IMR-90 (cell line): ENCODE results near the gene ZNHIT2. TPM values are rescaled to one million over a fixed set of nuclear protein-coding genes. Genes with fewer than 3 reads are reported as not detected.

Experiments
- ATAC-seq: fragments of 200-7000 bp; cut with Tn5 transposase; 2 replicates; pipeline ENCODE4 v1.9.1; 2020; ENCODE audit warnings: low read depth, mild to moderate bottlenecking, moderate library complexity
- Bru-seq: library from RNA; stranded (reverse); fragments of 400-500 nt; gene quantifications from one replicate; lab custom pipeline; 2021; lab: Mats Ljungman, UMichigan
- BruChase-seq, 2 experiments: library from RNA; stranded (reverse); fragments of 400-500 nt; gene quantifications; one replicate each; lab custom pipeline; 2021; lab: Mats Ljungman, UMichigan
- BruUV-seq: library from RNA; stranded (reverse); fragments of 400-500 nt; replicated peaks from 2 replicates; lab custom pipeline; 2021; lab: Mats Ljungman, UMichigan
- CTCF ChIA-PET: fragments of 300-600 bp; formaldehyde crosslinking; extraction: SDS; loops from one replicate; lab custom pipeline; 2021; ENCODE audit warnings: antibody characterized with exemption; lab: Yijun Ruan, JAX
- POLR2A ChIA-PET: fragments of 300-600 bp; sonication (Branson Sonifier 250); formaldehyde crosslinking; loops from one replicate; lab custom pipeline; 2022; ENCODE audit warnings: antibody characterized with exemption; ENCODE audit not compliant: unreplicated experiment; lab: Charles Lee
- DNase-seq: peaks from one replicate; pipeline ENCODE4 v3.0.0; 2013
- H2AFZ ChIP-seq: replicated peaks from 2 replicates; pipeline ENCODE3; 2013; ENCODE audit warnings: low read length, mild to moderate bottlenecking; ENCODE audit not compliant: poor library complexity
- H2AK5ac ChIP-seq: 2 replicates; pipeline ENCODE4 v1.6.1; 2013; ENCODE audit warnings: low read depth, low read length, inconsistent platforms
- H2AK9ac ChIP-seq: replicated peaks from 2 replicates; pipeline ENCODE3; 2013; ENCODE audit warnings: mild to moderate bottlenecking, low read depth, low read length, moderate library complexity; ENCODE audit not compliant: poor library complexity
- H2BK120ac ChIP-seq: 2 replicates; pipeline ENCODE4 v1.6.1; 2013; ENCODE audit warnings: low read depth, low read length, inconsistent platforms
- H2BK15ac ChIP-seq: 3 replicates; pipeline ENCODE4 v1.6.1; 2013; ENCODE audit warnings: low read depth, low read length, inconsistent platforms
- H2BK20ac ChIP-seq: 2 replicates; pipeline ENCODE4 v1.6.1; 2013; ENCODE audit warnings: low read depth, mild to moderate bottlenecking, inconsistent platforms, low read length, moderate library complexity
- H2BK5ac ChIP-seq: 2 replicates; pipeline ENCODE4 v1.6.1; 2013; ENCODE audit warnings: mild to moderate bottlenecking, low read depth, low read length, inconsistent platforms; ENCODE audit not compliant: poor library complexity, severe bottlenecking
- H3K14ac ChIP-seq: replicated peaks from 2 replicates; pipeline ENCODE4 v1.6.1; 2013; ENCODE audit warnings: low read depth, low read length, inconsistent platforms
- H3K18ac ChIP-seq: 2 replicates; pipeline ENCODE4 v1.6.1; 2013; ENCODE audit warnings: low read depth, low read length, control low read depth
- H3K23ac ChIP-seq: 2 replicates; pipeline ENCODE4 v1.6.1; 2013; ENCODE audit warnings: low read depth, low read length, inconsistent platforms
- H3K27ac ChIP-seq: 2 replicates; pipeline ENCODE4 v1.5.1; 2013; ENCODE audit warnings: mild to moderate bottlenecking, control low read depth, low read length; ENCODE audit not compliant: insufficient read depth
- H3K27me3 ChIP-seq: 2 replicates; pipeline ENCODE4 v1.6.1; 2013; ENCODE audit warnings: low read length; ENCODE audit not compliant: control insufficient read depth, insufficient read depth
- H3K36me3 ChIP-seq: 2 replicates; pipeline ENCODE4 v1.6.1; 2013; ENCODE audit warnings: low read length, mixed read lengths; ENCODE audit not compliant: control insufficient read depth, insufficient read depth
- H3K4ac ChIP-seq: 2 replicates; pipeline ENCODE4 v1.6.1; 2013; ENCODE audit warnings: low read depth, low read length, inconsistent platforms
- H3K4me1 ChIP-seq: 2 replicates; pipeline ENCODE4 v1.6.1; 2013; ENCODE audit warnings: low read length, mixed read lengths; ENCODE audit not compliant: control insufficient read depth, insufficient read depth
- H3K4me2 ChIP-seq: 2 replicates; pipeline ENCODE4 v1.6.1; 2013; ENCODE audit warnings: low read depth, mild to moderate bottlenecking, control low read depth, low read length, moderate library complexity
- H3K4me3 ChIP-seq: 2 replicates; pipeline ENCODE4 v1.5.1; 2013; ENCODE audit warnings: low read depth, mild to moderate bottlenecking, control low read depth, low read length, moderate library complexity; ENCODE audit not compliant: insufficient read depth
- H3K56ac ChIP-seq: 2 replicates; pipeline ENCODE4 v1.6.1; 2013; ENCODE audit warnings: low read length, inconsistent platforms; ENCODE audit not compliant: insufficient read depth; ENCODE audit errors: extremely low read depth
- H3K79me1 ChIP-seq, 2 experiments: 2 replicates each; pipeline ENCODE4 v1.6.1; 2013; ENCODE audit warnings: low read length in 2 of 2, inconsistent platforms in 1 of 2, low read depth in 1 of 2
- H3K9ac ChIP-seq: 2 replicates; pipeline ENCODE4 v1.6.1; 2013; ENCODE audit warnings: low read depth, low read length, control low read depth
- H3K9me1 ChIP-seq: 2 replicates; pipeline ENCODE4 v1.6.1; 2013; ENCODE audit warnings: low read length, inconsistent platforms; ENCODE audit not compliant: insufficient read depth
- H3K9me3 ChIP-seq: 2 replicates; pipeline ENCODE4 v1.6.1; 2013; ENCODE audit warnings: low read length; ENCODE audit not compliant: control insufficient read depth, insufficient read depth
- H4K20me1 ChIP-seq: 2 replicates; pipeline ENCODE4 v1.6.1; 2013; ENCODE audit warnings: low read length, inconsistent platforms; ENCODE audit not compliant: insufficient read depth
- H4K5ac ChIP-seq: 2 replicates; pipeline ENCODE4 v1.6.1; 2013; ENCODE audit warnings: mild to moderate bottlenecking, low read depth, low read length, control low read depth
- H4K8ac ChIP-seq, 2 experiments: 2 replicates each; pipeline ENCODE4 v1.6.1; 2013; ENCODE audit warnings: low read depth in 2 of 2, low read length in 2 of 2, control low read depth in 1 of 2, inconsistent platforms in 1 of 2
- H4K91ac ChIP-seq: 2 replicates; pipeline ENCODE4 v1.6.1; 2013; ENCODE audit warnings: low read depth, low read length, inconsistent platforms; ENCODE audit not compliant: insufficient read depth
- CEBPB ChIP-seq: IDR thresholded peaks from 2 replicates; pipeline ENCODE4 v1.6.1; 2012; ENCODE audit warnings: low read depth, low read length, improper control_type of control experiment
- CHD1 ChIP-seq: IDR thresholded peaks from 2 replicates; pipeline ENCODE4 v1.6.1; 2012; ENCODE audit warnings: low read depth, low read length, improper control_type of control experiment
- FOS ChIP-seq: fragments of 150-350 bp; IDR thresholded peaks from 2 replicates; pipeline ENCODE4 v1.6.1; 2016; ENCODE audit warnings: low read depth, low read length
- MXI1 ChIP-seq: IDR thresholded peaks from 2 replicates; pipeline ENCODE4 v1.6.1; 2012; ENCODE audit warnings: low read depth, mild to moderate bottlenecking, low read length, moderate library complexity, borderline replicate concordance
- POLR2A ChIP-seq: IDR thresholded peaks from 2 replicates; pipeline ENCODE4 v1.6.1; 2012; ENCODE audit warnings: mild to moderate bottlenecking, low read depth, low read length
- RCOR1 ChIP-seq: IDR thresholded peaks from 2 replicates; pipeline ENCODE4 v1.6.1; 2012; ENCODE audit warnings: mild to moderate bottlenecking, low read length, improper control_type of control experiment; ENCODE audit not compliant: insufficient replicate concordance
- RFX5 ChIP-seq: IDR thresholded peaks from 2 replicates; pipeline ENCODE4 v1.8.0; 2012; ENCODE audit warnings: low read depth, mild to moderate bottlenecking, low read length, moderate library complexity
- WGBS, 2 experiments: methylation state at CpG; one replicate each; pipeline versions ENCODE4 v1.1.5 to v1.1.7; 2013; ENCODE audit warnings: missing lambda C conversion rate in 2 of 2; ENCODE audit not compliant: insufficient read length in 1 of 2; ENCODE audit errors: extremely low coverage in 2 of 2; 5-methylcytosine and 5-hydroxymethylcytosine counted together
- dilution Hi-C: fragments of 300-500 bp; cut with HindIII; formaldehyde crosslinking; loops from one replicate; pipeline ENCODE4 v1.14.3; 2018; ENCODE audit warnings: low sequenced_read_pairs; ENCODE audit not compliant: unreplicated experiment
- in situ Hi-C: fragments of 300-500 bp; cut with MboI; formaldehyde crosslinking; loops from 3 replicates; pipeline ENCODE4 v1.14.3; 2019; ENCODE audit warnings: low sequenced_read_pairs, inconsistent platforms, mixed read lengths
- intact Hi-C: fragments of 100-400 bp; cut with micrococcal nuclease; formaldehyde crosslinking; loops from 2 replicates; pipeline ENCODE4 v1.10.0; 2022
- long read RNA-seq: library from polyadenylated mRNA; unstranded; transcript quantifications from one replicate; pipeline ENCODE4 v2.0.0, GENCODE V29; 2021; ENCODE audit not compliant: unreplicated experiment
- polyA plus RNA-seq, 3 experiments: library from polyadenylated mRNA; depleted of rRNA; stranded (reverse); fragments of >200 nt; gene quantifications; 2 replicates each; pipeline ENCODE4 v1.2.3, GENCODE V29; 2012; ENCODE audit warnings: low replicate concordance in 1 of 3
- total RNA-seq: library from RNA; depleted of rRNA; stranded (reverse); fragments of >200 nt; gene quantifications from 2 replicates; pipeline ENCODE4 v1.2.3, GENCODE V29; 2012; rRNA removed
- TF ChIP-seq, protein P1 (sequence below): fragments of 150-350 bp; IDR thresholded peaks from 2 replicates; pipeline ENCODE4 v1.6.1; 2017; ENCODE audit warnings: mild to moderate bottlenecking, antibody characterized with exemption, low read length, low read depth
- TF ChIP-seq, protein P2 (sequence below): fragments of 150-350 bp; IDR thresholded peaks from 2 replicates; pipeline ENCODE4 v1.6.1; 2016; ENCODE audit warnings: low read depth, mild to moderate bottlenecking, low read length, moderate library complexity, borderline replicate concordance
- TF ChIP-seq, protein P3 (sequence below): conservative IDR thresholded peaks from 2 replicates; pipeline ENCODE4 v1.5.1; 2012; ENCODE audit warnings: mild to moderate bottlenecking, low read depth, low read length, improper control_type of control experiment

Gene ZNHIT2
- 3.6 and 3.9 TPM in 2 replicates for total RNA-seq
- polyA plus RNA-seq (2012; rRNA removed), result 5.9 and 7.7 TPM in 2 replicates
- polyA plus RNA-seq (2012; cell fraction: cytosol; rRNA removed), result 11.1 and 11.4 TPM in 2 replicates
- polyA plus RNA-seq (2012; cell fraction: nucleus; rRNA removed; ENCODE audit: low replicate concordance), result 2.5 and 10.5 TPM in 2 replicates
- Bru-seq, nascent RNA, result percentile 49 among the genes with signal in this experiment
- percentile 34 among the genes with signal in this experiment for BruChase-seq, experiment 1, labeled RNA remaining after a 6-hour chase
- percentile 35 among the genes with signal in this experiment for BruChase-seq, experiment 2, labeled RNA remaining after a 2-hour chase
- long read RNA-seq, transcript ZNHIT2-201 (1 exons, 1,306 nt), result major isoform, 13 of 13 reads
- long read RNA-seq, partial matches to known transcripts, result 0 of 13 reads
- long read RNA-seq, other reads (novel, unspliced or antisense), result 0 of 13 reads

DNA sequence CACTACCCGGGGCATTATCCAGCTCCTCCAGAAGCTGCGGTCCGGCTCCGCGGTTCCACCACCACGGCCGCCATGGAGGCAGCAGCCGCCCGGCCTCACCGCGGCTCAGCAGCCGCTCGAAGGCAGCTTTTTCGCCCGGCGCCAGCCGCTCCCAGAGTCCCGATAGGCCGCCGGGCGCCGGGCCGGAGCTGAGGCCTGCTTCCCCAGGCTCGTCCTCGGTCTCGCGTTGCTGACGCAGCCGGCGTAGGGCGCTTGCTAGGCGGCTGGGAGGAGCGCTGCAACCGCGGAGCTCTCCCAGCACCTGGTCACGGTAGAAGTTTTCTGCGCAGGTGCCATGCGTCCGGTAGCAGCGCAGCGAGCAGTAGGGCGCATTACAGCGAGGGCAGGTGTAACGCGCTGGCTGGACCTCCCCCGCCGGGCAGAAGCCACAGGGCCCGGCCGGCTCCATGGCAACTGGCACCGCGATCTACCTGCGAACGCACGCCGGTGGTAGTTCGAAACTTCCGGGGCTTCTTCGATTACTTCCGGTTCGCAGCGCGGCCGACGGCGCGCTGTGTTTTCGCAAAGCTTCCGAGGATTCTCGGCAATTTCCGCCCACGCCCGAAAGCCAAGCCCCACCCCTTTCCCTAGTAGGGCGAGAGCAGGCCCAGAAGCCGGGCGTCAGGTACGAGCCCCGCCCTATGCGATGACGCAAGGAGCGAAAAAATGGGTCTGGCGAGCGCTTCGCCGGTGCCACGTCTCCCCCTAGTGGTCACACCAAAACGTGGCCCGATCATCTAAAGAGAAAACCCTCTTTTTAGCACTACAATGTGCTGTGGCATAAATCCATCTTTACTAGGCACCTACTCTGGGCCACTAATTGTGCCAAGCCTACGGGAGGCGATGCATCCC is at the start of gene ZNHIT2:
Gene ZNHIT2, minus strand, starts transcription at position 496 of the 891 bp plus-strand sequence. Its CDS starts 48 bp downstream, at position 448.
- peak within 1 kb of the TSS; percentile 63 for H3K4me2 ChIP-seq
- intact Hi-C loops, result loop anchor here (2.0 kb wide), 1 partner anchor 105 kb away; no protein-coding TSS in a partner anchor
- peak; percentile 98 for DNase-seq
- TF ChIP-seq CEBPB (peak; percentile 98), FOS (no peak), RCOR1 (no peak), MXI1 (peak; percentile 87; the same call in 1 of the 2 replicates), POLR2A (peak; percentile 78), RFX5 (0 out of 2 replicates have a peak, but pooled peaks have one; percentile 15), CHD1 (peak; percentile 96)
- TF ChIP-seq, protein P1, sequence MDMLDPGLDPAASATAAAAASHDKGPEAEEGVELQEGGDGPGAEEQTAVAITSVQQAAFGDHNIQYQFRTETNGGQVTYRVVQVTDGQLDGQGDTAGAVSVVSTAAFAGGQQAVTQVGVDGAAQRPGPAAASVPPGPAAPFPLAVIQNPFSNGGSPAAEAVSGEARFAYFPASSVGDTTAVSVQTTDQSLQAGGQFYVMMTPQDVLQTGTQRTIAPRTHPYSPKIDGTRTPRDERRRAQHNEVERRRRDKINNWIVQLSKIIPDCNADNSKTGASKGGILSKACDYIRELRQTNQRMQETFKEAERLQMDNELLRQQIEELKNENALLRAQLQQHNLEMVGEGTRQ, result no peak
- TF ChIP-seq, protein P2, sequence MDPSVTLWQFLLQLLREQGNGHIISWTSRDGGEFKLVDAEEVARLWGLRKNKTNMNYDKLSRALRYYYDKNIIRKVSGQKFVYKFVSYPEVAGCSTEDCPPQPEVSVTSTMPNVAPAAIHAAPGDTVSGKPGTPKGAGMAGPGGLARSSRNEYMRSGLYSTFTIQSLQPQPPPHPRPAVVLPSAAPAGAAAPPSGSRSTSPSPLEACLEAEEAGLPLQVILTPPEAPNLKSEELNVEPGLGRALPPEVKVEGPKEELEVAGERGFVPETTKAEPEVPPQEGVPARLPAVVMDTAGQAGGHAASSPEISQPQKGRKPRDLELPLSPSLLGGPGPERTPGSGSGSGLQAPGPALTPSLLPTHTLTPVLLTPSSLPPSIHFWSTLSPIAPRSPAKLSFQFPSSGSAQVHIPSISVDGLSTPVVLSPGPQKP, result no peak
- TF ChIP-seq, protein P3, sequence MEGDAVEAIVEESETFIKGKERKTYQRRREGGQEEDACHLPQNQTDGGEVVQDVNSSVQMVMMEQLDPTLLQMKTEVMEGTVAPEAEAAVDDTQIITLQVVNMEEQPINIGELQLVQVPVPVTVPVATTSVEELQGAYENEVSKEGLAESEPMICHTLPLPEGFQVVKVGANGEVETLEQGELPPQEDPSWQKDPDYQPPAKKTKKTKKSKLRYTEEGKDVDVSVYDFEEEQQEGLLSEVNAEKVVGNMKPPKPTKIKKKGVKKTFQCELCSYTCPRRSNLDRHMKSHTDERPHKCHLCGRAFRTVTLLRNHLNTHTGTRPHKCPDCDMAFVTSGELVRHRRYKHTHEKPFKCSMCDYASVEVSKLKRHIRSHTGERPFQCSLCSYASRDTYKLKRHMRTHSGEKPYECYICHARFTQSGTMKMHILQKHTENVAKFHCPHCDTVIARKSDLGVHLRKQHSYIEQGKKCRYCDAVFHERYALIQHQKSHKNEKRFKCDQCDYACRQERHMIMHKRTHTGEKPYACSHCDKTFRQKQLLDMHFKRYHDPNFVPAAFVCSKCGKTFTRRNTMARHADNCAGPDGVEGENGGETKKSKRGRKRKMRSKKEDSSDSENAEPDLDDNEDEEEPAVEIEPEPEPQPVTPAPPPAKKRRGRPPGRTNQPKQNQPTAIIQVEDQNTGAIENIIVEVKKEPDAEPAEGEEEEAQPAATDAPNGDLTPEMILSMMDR, result peak; percentile 98

More for the DNA sequence above, at the start of gene ZNHIT2:
- WGBS, 2 experiments, result 0% methylated on average over 45 of the region's 89 CpGs; no CpG with 5 or more reads in 1 of the 2 experiments
- ChIA-PET POLR2A (interaction anchor here (0.6 to 1.6 kb wide), 2 partner anchors 64 to 158 kb away, joined by 5 to 20 read pairs; partner anchors contain the start of gene CAPN1), CTCF (interaction anchor here (0.7 kb wide), 2 partner anchors 24 to 180 kb away, joined by 3 read pairs; no protein-coding TSS in a partner anchor)
- Histone ChIP-seq H3K27me3 (no peaks in the 10 kb centered on the region), H3K27ac (peak within 1 kb of the TSS; percentile 47), H3K18ac (no peak within 1 kb of the TSS), H2BK120ac (no peak within 1 kb of the TSS), H4K91ac (peak within 1 kb of the TSS; percentile 65), H4K20me1 (no peaks in the 10 kb centered on the region), H3K4me3 (peak within 1 kb of the TSS; percentile 69), H2AK5ac (peak within 1 kb of the TSS; percentile 87), H2AK9ac (peak within 1 kb of the TSS; percentile 93), H2BK20ac (no peak within 1 kb of the TSS), H2AFZ (peak within 1 kb of the TSS; percentile 95), H3K79me1 (peaks cover 19 to 52% of the 10 kb centered on the region in 2 experiments), H3K23ac (no peak within 1 kb of the TSS), H2BK15ac (no peak within 1 kb of the TSS), H3K9me1 (0 out of 2 replicates have a peak, but pooled peaks cover 2% of the 10 kb centered on the region), H3K4me1 (peaks cover 14% of the 10 kb centered on the region), H3K4ac (peak within 1 kb of the TSS; percentile 86), H3K9me3 (no peaks in the 10 kb centered on the region), H3K36me3 (peaks cover 19% of the 10 kb centered on the region), H3K14ac (peak within 1 kb of the TSS; percentile 79), H3K9ac (peak within 1 kb of the TSS; percentile 61), H2BK5ac (peak within 1 kb of the TSS; percentile 19), H4K5ac (peak within 1 kb of the TSS; percentile 50), H4K8ac (peak within 1 kb of the TSS; percentile 37 to 99), H3K56ac (no peak within 1 kb of the TSS)
- in situ Hi-C loops (no loop called here), dilution Hi-C loops (no loop called here)
- ATAC-seq, result peak; percentile 78
- no TSS peak for BruUV-seq
